PFSK-1 (cell line): ENCODE results near the gene FGF1.

ENCODE experiments used
- REST ChIP-seq, 2 experiments: IDR thresholded peaks; 2 replicates each; pipeline versions ENCODE4 v1.6.1 to v1.8.0; 2011 to 2012; ENCODE audit warnings: low read depth in 2 of 2, low read length in 2 of 2, control low read depth in 1 of 2, inconsistent platforms in 1 of 2, mild to moderate bottlenecking in 1 of 2, moderate library complexity in 1 of 2; ENCODE audit not compliant: insufficient read depth in 1 of 2
- TAF1 ChIP-seq: IDR thresholded peaks from 2 replicates; pipeline ENCODE4 v1.6.1; 2012; ENCODE audit warnings: low read length, control low read depth, borderline replicate concordance; ENCODE audit not compliant: insufficient read depth

- no peak for TF ChIP-seq TAF1
- TF ChIP-seq REST (IDR thresholded peaks at IDR 0.05; ENCODE audit: insufficient read depth in 1 of 2, low read depth in 2 of 2, low read length in 2 of 2), result no peak
Measured at GRCh38 chr5:142689081-142689480, 3.2 kb upstream of the FGF1 start.
